Subcutaneous adipose tissue (tissue), 4 donors: ENCODE results near the gene ANO2. TPM values are rescaled to one million over a fixed set of nuclear protein-coding genes. Genes with fewer than 3 reads are reported as not detected.

Experiments used
- total RNA-seq, 4 donors: library from RNA; depleted of rRNA; stranded (reverse); fragments of >200 nt; gene quantifications; one replicate each; pipeline ENCODE4 v1.1.0, GENCODE V29; 2016
- TF ChIP-seq, protein P1 (sequence below): fragments of 450-650 bp; IDR thresholded peaks from one replicate; pipeline ENCODE4 v1.5.1; 2016; ENCODE audit warnings: low read depth, mild to moderate bottlenecking, control low read depth, antibody characterized with exemption, moderate library complexity

Gene ANO2
- total RNA-seq, 4 donors from 2014 or later, result 9.3 to 69.3 (median 21.8) TPM

GRCh38 chr12:5947006-5947405 lies 1.9 kb upstream of the ANO2 start:
- TF ChIP-seq, protein P1, sequence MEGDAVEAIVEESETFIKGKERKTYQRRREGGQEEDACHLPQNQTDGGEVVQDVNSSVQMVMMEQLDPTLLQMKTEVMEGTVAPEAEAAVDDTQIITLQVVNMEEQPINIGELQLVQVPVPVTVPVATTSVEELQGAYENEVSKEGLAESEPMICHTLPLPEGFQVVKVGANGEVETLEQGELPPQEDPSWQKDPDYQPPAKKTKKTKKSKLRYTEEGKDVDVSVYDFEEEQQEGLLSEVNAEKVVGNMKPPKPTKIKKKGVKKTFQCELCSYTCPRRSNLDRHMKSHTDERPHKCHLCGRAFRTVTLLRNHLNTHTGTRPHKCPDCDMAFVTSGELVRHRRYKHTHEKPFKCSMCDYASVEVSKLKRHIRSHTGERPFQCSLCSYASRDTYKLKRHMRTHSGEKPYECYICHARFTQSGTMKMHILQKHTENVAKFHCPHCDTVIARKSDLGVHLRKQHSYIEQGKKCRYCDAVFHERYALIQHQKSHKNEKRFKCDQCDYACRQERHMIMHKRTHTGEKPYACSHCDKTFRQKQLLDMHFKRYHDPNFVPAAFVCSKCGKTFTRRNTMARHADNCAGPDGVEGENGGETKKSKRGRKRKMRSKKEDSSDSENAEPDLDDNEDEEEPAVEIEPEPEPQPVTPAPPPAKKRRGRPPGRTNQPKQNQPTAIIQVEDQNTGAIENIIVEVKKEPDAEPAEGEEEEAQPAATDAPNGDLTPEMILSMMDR, result no peak

- TF ChIP-seq, protein P1, result no peak
Observed at GRCh38 chr12:5946388-5946787, 1.3 kb upstream of the ANO2 start.

- TF ChIP-seq, protein P1, result no peak
Observed at GRCh38 chr12:5944688-5945070, 380 bp downstream of the ANO2 start.

GRCh38 chr12:5944053-5944452 lies 1.0 kb downstream of the ANO2 start:
- TF ChIP-seq, protein P1, result no peak

GRCh38 chr12:5941907-5942306 lies 3.2 kb downstream of the ANO2 start:
- TF ChIP-seq, protein P1, result no peak

DNA sequence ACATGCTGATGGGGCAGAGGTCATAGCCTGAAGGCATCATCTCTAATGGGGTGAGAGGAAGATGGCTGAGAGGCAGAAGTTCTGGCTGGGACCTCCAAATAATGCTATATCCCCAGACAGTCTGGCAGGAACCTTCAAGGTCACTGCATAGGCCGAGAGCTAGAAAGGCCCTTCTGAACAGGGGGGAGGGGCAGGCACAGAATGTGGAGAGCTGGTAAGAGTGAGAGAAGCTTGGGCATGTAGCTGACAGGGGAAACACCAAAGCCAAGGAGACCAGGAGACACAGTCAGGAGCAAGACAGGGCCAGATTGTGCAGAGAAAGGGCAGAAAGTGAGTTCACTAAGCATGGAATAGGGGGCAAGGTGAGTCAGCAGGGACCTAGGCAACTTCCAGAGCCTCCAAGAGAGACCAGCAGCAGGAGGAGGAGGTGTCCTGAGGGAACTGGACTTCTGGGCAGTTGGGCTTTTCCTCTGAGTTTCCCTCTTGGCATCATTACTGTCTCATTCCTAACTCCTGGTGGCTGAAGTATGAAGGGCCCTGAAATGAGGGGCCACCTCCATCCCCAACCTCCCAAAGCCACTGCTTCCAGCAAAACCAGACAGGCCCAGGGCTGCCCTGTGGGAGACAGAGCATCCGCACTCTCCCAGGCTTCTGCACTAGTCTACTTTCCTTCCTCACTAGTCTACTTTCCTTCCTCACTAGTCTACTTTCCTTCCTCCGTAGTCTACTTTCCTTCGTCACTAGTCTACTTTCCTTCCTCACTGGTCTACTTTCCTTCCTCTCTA lies 17.1 kb downstream of the ANO2 start:
- TF ChIP-seq, protein P1, result no peak

GRCh38 chr12:5925646-5926045 lies 19.4 kb downstream of the ANO2 start:
- TF ChIP-seq, protein P1, result no peak
